ENCODE results near the gene DNAH1.

DNAH1 gene

DNA sequence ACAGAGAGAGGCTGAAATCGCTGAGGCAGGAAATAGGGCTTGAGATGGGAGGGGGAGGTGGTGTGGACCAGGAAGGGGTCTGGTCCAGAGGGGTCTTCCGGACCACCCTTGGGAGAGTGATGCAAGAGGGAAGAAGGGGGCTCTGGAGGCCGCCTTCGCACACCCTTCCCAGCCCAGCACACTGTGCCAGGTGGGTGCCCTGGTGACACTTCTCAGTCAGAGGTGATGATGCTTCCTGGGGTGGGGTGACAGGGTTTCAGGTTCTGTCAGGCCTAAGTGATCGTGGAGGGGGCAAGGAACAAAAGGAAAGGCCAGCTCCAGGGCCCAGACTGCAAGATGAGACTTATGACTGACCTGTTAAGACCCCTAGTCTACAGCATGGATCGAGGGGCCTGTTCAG, 116.1 kb downstream of the DNAH1 start:
- H3K36me3 ChIP-seq (ENCODE audit: control insufficient read depth, insufficient read depth, low read length) = no peaks in the 10 kb centered on the region
- no peak overlapping the region for H3K27ac ChIP-seq (ENCODE audit: low read depth, low read length)
- H3K4me3 ChIP-seq (ENCODE audit: low read depth, low read length) = no peak overlapping the region
- no peaks in the 10 kb centered on the region for H3K27me3 ChIP-seq (ENCODE audit: control insufficient read depth, insufficient read depth, low read length)
- H3K9me3 ChIP-seq (ENCODE audit: control insufficient read depth, insufficient read depth, low read depth, low read length) = no peaks in the 10 kb centered on the region
- H3K9ac ChIP-seq (ENCODE audit: low read length) = no peak overlapping the region
- peaks cover 3% of the 10 kb centered on the region; the same call in 1 of the 2 replicates for H3K4me1 ChIP-seq (ENCODE audit: control insufficient read depth, insufficient read depth, low read length)

DNA sequence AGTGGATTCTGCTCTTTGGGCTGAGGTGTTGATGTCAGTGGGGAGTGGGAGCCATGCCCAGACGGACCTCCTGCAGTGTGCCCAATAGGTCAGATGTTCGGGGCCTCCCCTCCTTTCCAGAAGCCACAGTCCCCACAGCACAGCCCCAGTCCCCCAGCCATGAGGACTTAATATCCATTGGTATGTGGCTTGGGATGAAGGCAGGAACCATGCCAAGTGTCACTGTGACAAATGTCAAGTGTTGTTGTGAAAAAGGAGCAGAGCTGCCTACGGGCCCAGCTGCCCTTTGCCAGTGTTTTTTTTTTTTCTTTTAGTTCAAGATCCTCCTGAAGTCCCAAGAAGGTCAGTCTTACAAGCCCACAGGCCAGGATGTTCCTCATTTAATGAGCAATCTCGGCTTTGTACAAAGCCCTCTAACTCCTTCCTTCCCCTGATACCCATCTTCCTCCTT, 116.6 kb downstream of the DNAH1 start:
- Histone ChIP-seq H3K9me3 (ENCODE audit: control insufficient read depth, insufficient read depth, low read depth, low read length) (no peaks in the 10 kb centered on the region), H3K27ac (ENCODE audit: low read depth, low read length) (no peak overlapping the region), H3K36me3 (ENCODE audit: control insufficient read depth, insufficient read depth, low read length) (no peaks in the 10 kb centered on the region), H3K4me3 (ENCODE audit: low read depth, low read length) (no peak overlapping the region), H3K9ac (ENCODE audit: low read length) (no peak overlapping the region), H3K4me1 (ENCODE audit: control insufficient read depth, insufficient read depth, low read length) (peaks cover 3% of the 10 kb centered on the region; the same call in 1 of the 2 replicates), H3K27me3 (ENCODE audit: control insufficient read depth, insufficient read depth, low read length) (no peaks in the 10 kb centered on the region)

DNA sequence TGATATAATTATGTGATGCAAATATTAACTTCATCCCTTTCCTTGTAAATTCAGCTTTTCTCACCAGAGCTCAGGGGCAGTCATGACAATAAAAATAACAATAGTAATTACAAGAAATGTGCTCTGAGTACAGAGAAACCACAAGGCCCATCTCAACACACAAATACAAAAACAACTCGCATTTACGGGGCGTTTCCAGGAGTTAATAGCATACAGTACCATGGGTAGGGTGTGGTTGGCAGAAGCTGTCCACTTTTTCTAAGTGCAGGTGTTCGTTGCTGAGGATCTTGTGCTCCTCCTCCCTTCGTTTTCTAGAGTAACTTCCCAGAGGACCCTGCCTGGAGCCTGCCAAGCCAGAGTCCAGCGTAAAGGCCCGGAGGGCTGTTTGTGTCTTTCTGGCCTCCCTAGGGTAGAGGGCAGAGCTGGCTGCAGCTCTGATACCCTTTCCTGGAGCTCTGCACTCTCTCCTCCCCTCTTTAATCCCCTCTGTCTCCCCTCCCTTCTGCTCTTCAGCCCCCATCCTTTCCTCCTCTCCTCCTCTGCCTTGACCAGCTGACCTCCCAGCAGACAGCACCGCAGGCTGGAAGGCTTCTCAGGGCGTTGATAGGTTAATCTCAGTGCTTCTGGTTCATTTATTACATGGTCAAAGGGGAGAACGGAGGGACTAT, 117.3 kb downstream of the DNAH1 start:
- Histone ChIP-seq H3K9ac (ENCODE audit: low read length) (no peak overlapping the region), H3K27ac (ENCODE audit: low read depth, low read length) (no peak overlapping the region), H3K4me3 (ENCODE audit: low read depth, low read length) (no peak overlapping the region), H3K36me3 (ENCODE audit: control insufficient read depth, insufficient read depth, low read length) (no peaks in the 10 kb centered on the region), H3K9me3 (ENCODE audit: control insufficient read depth, insufficient read depth, low read depth, low read length) (no peaks in the 10 kb centered on the region), H3K27me3 (ENCODE audit: control insufficient read depth, insufficient read depth, low read length) (no peaks in the 10 kb centered on the region), H3K4me1 (ENCODE audit: control insufficient read depth, insufficient read depth, low read length) (peaks cover 3% of the 10 kb centered on the region; the same call in 1 of the 2 replicates)

DNA sequence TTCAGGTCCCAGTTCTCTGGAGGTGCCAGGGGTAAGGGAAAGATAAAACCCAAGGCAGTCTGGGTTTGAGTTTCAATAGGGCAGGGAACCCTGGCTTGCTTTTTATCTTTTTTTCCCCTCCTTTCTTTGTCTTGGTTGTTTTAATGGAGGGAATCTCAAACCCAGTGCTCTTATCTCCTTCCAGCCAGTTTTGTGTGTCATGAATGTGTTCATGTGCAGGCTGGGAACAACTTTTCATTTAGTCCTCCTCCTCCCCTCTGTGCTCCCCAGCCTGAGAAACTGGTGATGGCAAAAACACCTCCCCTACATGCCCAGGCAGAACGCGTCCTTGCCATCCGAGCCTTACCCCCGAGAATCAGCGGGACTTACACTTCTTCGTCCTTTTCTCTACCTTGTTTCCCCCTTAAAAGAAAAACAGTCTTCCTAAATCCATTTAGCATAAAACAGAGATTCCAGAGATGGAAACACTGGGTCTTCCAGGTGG, 117.9 kb downstream of the DNAH1 start:
- Histone ChIP-seq H3K4me1 (ENCODE audit: control insufficient read depth, insufficient read depth, low read length) (peaks cover 3% of the 10 kb centered on the region; the same call in 1 of the 2 replicates), H3K27ac (ENCODE audit: low read depth, low read length) (no peak overlapping the region), H3K27me3 (ENCODE audit: control insufficient read depth, insufficient read depth, low read length) (no peaks in the 10 kb centered on the region), H3K9me3 (ENCODE audit: control insufficient read depth, insufficient read depth, low read depth, low read length) (no peaks in the 10 kb centered on the region), H3K9ac (ENCODE audit: low read length) (no peak overlapping the region), H3K36me3 (ENCODE audit: control insufficient read depth, insufficient read depth, low read length) (no peaks in the 10 kb centered on the region), H3K4me3 (ENCODE audit: low read depth, low read length) (no peak overlapping the region)

DNA sequence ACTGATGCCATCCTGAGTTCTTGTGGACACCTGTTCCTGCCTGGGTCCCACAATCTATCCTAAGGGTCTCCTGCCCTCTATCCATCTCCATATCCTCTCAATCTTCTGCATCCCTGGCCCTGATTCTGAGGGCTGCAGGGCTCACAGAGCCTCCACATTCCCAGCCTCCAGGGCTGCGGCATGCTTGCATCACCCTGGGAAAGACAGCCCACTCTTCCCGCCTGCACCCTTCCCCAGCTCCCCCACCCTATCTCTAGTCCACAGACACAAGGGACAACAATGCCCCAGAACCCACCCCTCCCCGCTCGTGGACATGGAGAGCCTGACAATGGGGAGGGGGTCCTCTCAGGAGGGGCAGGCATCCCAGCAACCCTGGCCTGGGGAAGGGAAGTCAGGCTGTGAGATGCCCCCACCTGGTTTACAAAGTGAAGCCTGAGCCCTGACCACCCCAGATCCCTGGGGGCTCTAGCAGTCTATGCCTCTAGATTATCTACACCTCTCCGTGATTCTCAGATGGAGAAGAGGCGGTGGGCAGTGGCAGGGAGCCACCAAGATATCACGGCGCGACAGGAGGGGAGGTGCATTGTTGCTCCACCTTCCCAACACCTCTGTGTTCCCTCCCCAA, 118.5 kb downstream of the DNAH1 start:
- Histone ChIP-seq H3K4me3 (ENCODE audit: low read depth, low read length) (no peak overlapping the region), H3K27me3 (ENCODE audit: control insufficient read depth, insufficient read depth, low read length) (no peaks in the 10 kb centered on the region), H3K36me3 (ENCODE audit: control insufficient read depth, insufficient read depth, low read length) (no peaks in the 10 kb centered on the region), H3K27ac (ENCODE audit: low read depth, low read length) (no peak overlapping the region), H3K9me3 (ENCODE audit: control insufficient read depth, insufficient read depth, low read depth, low read length) (no peaks in the 10 kb centered on the region), H3K4me1 (ENCODE audit: control insufficient read depth, insufficient read depth, low read length) (peaks cover 3% of the 10 kb centered on the region; the same call in 1 of the 2 replicates), H3K9ac (ENCODE audit: low read length) (no peak overlapping the region)

- H3K27me3 ChIP-seq (ENCODE audit: control insufficient read depth, insufficient read depth, low read length) = no peaks in the 10 kb centered on the region
- no peak overlapping the region for H3K9ac ChIP-seq (ENCODE audit: low read length)
- H3K4me3 ChIP-seq (ENCODE audit: low read depth, low read length) = no peak overlapping the region
- H3K4me1 ChIP-seq (ENCODE audit: control insufficient read depth, insufficient read depth, low read length) = peaks cover 3% of the 10 kb centered on the region; the same call in 1 of the 2 replicates
- no peaks in the 10 kb centered on the region for H3K36me3 ChIP-seq (ENCODE audit: control insufficient read depth, insufficient read depth, low read length)
- H3K9me3 ChIP-seq (ENCODE audit: control insufficient read depth, insufficient read depth, low read depth, low read length) = no peaks in the 10 kb centered on the region
- H3K27ac ChIP-seq (ENCODE audit: low read depth, low read length) = no peak overlapping the region
Measured at GRCh38 chr3:52435246-52436101, 119.4 kb downstream of the DNAH1 start.

DNA sequence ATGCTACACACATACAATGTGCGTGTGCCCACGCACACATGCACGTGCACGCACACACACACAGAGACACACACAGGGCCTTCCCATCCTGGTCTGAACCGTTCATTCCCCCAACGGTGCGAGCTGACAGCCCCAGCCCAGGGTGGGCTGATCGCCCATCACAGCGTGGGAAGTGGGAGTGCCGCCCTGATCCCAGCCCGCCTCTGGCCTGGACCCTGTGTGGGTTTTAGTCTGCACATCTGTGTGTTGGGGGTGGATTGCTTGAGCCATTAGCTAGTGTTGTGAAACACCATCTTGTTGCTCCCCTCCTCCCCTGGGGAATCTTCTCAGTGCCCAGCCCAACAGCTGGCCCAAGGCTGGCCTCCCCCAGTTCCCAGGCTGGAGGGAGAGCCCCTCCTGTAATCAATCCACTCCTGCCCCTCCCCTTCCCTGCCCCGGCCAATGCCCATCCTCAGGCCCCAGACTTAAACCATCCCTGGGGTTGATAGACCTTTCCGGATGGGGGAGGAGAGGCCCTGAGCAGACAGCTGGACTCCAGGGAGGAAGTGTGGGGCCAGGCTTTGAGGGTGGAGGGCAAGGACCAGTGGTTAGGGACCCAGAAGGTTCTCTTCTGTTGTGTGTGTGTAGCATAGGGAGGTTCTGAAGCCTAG, 120.5 kb downstream of the DNAH1 start:
- H3K9ac ChIP-seq (ENCODE audit: low read length) = no peak overlapping the region
- peaks cover 3% of the 10 kb centered on the region; the same call in 1 of the 2 replicates for H3K4me1 ChIP-seq (ENCODE audit: control insufficient read depth, insufficient read depth, low read length)
- H3K9me3 ChIP-seq (ENCODE audit: control insufficient read depth, insufficient read depth, low read depth, low read length) = no peaks in the 10 kb centered on the region
- no peaks in the 10 kb centered on the region for H3K27me3 ChIP-seq (ENCODE audit: control insufficient read depth, insufficient read depth, low read length)
- H3K27ac ChIP-seq (ENCODE audit: low read depth, low read length) = no peak overlapping the region
- H3K4me3 ChIP-seq (ENCODE audit: low read depth, low read length) = no peak overlapping the region
- no peaks in the 10 kb centered on the region for H3K36me3 ChIP-seq (ENCODE audit: control insufficient read depth, insufficient read depth, low read length)

- Histone ChIP-seq H3K27ac (ENCODE audit: low read depth, low read length) (no peak overlapping the region), H3K4me3 (ENCODE audit: low read depth, low read length) (no peak overlapping the region), H3K9me3 (ENCODE audit: control insufficient read depth, insufficient read depth, low read depth, low read length) (no peaks in the 10 kb centered on the region), H3K9ac (ENCODE audit: low read length) (no peak overlapping the region), H3K4me1 (ENCODE audit: control insufficient read depth, insufficient read depth, low read length) (peaks cover 3% of the 10 kb centered on the region; the same call in 1 of the 2 replicates), H3K36me3 (ENCODE audit: control insufficient read depth, insufficient read depth, low read length) (no peaks in the 10 kb centered on the region), H3K27me3 (ENCODE audit: control insufficient read depth, insufficient read depth, low read length) (no peaks in the 10 kb centered on the region)
Measured at GRCh38 chr3:52437326-52438103, 121.4 kb downstream of the DNAH1 start.

DNA sequence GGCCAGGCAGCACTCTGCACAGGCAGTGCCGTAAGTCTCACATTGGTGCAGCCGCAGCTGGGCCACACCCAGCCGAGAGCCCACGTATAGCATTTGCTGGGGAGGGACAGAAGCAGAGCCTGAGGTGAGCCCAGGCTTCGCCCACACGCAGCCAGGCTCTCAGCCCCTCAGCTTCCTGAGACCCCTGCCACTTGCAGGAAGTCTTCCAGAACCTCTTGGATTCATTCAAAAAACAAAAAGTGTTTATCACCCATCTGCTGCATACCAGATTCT, 121.9 kb downstream of the DNAH1 start:
- no peak overlapping the region for H3K9ac ChIP-seq (ENCODE audit: low read length)
- H3K36me3 ChIP-seq (ENCODE audit: control insufficient read depth, insufficient read depth, low read length) = no peaks in the 10 kb centered on the region
- H3K27me3 ChIP-seq (ENCODE audit: control insufficient read depth, insufficient read depth, low read length) = no peaks in the 10 kb centered on the region
- H3K9me3 ChIP-seq (ENCODE audit: control insufficient read depth, insufficient read depth, low read depth, low read length) = no peaks in the 10 kb centered on the region
- H3K4me3 ChIP-seq (ENCODE audit: low read depth, low read length) = no peak overlapping the region
- peaks cover 3% of the 10 kb centered on the region; the same call in 1 of the 2 replicates for H3K4me1 ChIP-seq (ENCODE audit: control insufficient read depth, insufficient read depth, low read length)
- H3K27ac ChIP-seq (ENCODE audit: low read depth, low read length) = no peak overlapping the region
